ENCODE measurements around the gene EXTL1. TPM values are rescaled to one million over a fixed set of nuclear protein-coding genes. Genes with fewer than 3 reads are reported as not detected.

The EXTL1 gene
- total RNA-seq, 1 experiment from 2014 or later = 0.15 TPM

- no peak for TF ChIP-seq SIN3A (IDR thresholded peaks at IDR 0.05; ENCODE audit: low read depth)
- no peak for TF ChIP-seq CBX3 (IDR thresholded peaks at IDR 0.05; ENCODE audit: low read depth)
- no peak for TF ChIP-seq ZFX (IDR thresholded peaks at IDR 0.05)
Measured at GRCh38 chr1:26020330-26020768, 1.2 kb upstream of the EXTL1 start (continued).

- Histone ChIP-seq H3K27me3 (ENCODE audit: insufficient read depth, low read length) (no peaks in the 10 kb centered on the region), H3K27ac (ENCODE audit: low read depth, low read length) (no peak overlapping the region), H4K20me1 (ENCODE audit: insufficient read depth) (no peaks in the 10 kb centered on the region), H3K4me2 (ENCODE audit: low read length) (no peak overlapping the region), H3K9me3 (ENCODE audit: control insufficient read depth in 1 of 2, insufficient read depth in 1 of 2, low read depth in 1 of 2, low read length in 2 of 2) (no peaks in the 10 kb centered on the region), H3K36me3 (ENCODE audit: control insufficient read depth in 1 of 2, insufficient read depth in 2 of 2, low read length in 2 of 2) (no peaks in the 10 kb centered on the region), H2AFZ (ENCODE audit: low read depth, low read length, poor library complexity, severe bottlenecking) (no peak overlapping the region), H3K9me2 (ENCODE audit: insufficient read depth) (no peaks in the 10 kb centered on the region), H3K4me3 (replicated peaks in 1 of 2; ENCODE audit: low read depth in 1 of 2, low read length in 2 of 2) (no peak overlapping the region), H3K4me1 (ENCODE audit: control insufficient read depth in 1 of 2, insufficient read depth in 2 of 2, low read length in 2 of 2) (0 out of 4 replicates have a peak, but pooled peaks cover 0 to 5% of the 10 kb centered on the region in 2 experiments), H3K79me2 (ENCODE audit: insufficient read depth, low read length) (no peaks in the 10 kb centered on the region), H3K9ac (ENCODE audit: low read length) (no peak overlapping the region)
- TF ChIP-seq ELF1 (IDR thresholded peaks at IDR 0.05; ENCODE audit: borderline replicate concordance, low read depth) (no peak), SP1 (IDR thresholded peaks at IDR 0.05; ENCODE audit: low read depth) (no peak), JUND (IDR thresholded peaks at IDR 0.05) (no peak), REST (IDR thresholded peaks at IDR 0.05; ENCODE audit: low read depth) (no peak), RAD21 (IDR thresholded peaks at IDR 0.05; ENCODE audit: low read depth) (no peak), CEBPB (IDR thresholded peaks at IDR 0.05; ENCODE audit: low read depth) (no peak), ATF3 (IDR thresholded peaks at IDR 0.05) (no peak), SIN3A (IDR thresholded peaks at IDR 0.05; ENCODE audit: low read depth) (no peak), CBX3 (IDR thresholded peaks at IDR 0.05; ENCODE audit: low read depth) (no peak), SRF (IDR thresholded peaks at IDR 0.05; ENCODE audit: low read depth) (no peak), POLR2AphosphoS5 (IDR thresholded peaks at IDR 0.05; ENCODE audit: low read depth, low read length) (no peak), FOSL1 (IDR thresholded peaks at IDR 0.05; ENCODE audit: low read depth) (no peak), TCF7L2 (IDR thresholded peaks at IDR 0.05; ENCODE audit: borderline replicate concordance, extremely low read depth, insufficient read depth, insufficient read length) (no peak), EZH2 (IDR thresholded peaks at IDR 0.05) (no peak), MAX (IDR thresholded peaks at IDR 0.05) (no peak), POLR2A (IDR thresholded peaks at IDR 0.05; ENCODE audit: borderline replicate concordance, extremely low read depth, insufficient read depth, insufficient read length) (no peak)
- CTCF ChIA-PET = no interaction called here
- no TSS peak for BruUV-seq (replicated peaks)
- intact Hi-C loops (cut with micrococcal nuclease) = no loop called here
- POLR2A ChIA-PET = no interaction called here
- RAD21 ChIA-PET (ENCODE audit: low non-redundant PET in 1 of 2, low total read pairs in 2 of 2, uncharacterized antibody in 2 of 2, unreplicated experiment in 2 of 2) = no interaction called here
- no peak for DNase-seq (ENCODE audit: low read depth, low spot score)
- ATAC-seq = no peak
Measured at GRCh38 chr1:26020941-26021646, 481 bp upstream of the EXTL1 start.
